GM18861 (cell line): ENCODE measurements around the gene DPPA3.
"Not testable (repeated sequence)": the region's sequence is repeated elsewhere in the genome, so short reads cannot be mapped to it uniquely, and the experiment has no call there.

Experiments used
- ATAC-seq: cut with Tn5 transposase; IDR thresholded peaks from one replicate; pipeline ENCODE4 v1.9.1; 2021; ENCODE audit not compliant: unreplicated experiment

The DPPA3 gene

DNA sequence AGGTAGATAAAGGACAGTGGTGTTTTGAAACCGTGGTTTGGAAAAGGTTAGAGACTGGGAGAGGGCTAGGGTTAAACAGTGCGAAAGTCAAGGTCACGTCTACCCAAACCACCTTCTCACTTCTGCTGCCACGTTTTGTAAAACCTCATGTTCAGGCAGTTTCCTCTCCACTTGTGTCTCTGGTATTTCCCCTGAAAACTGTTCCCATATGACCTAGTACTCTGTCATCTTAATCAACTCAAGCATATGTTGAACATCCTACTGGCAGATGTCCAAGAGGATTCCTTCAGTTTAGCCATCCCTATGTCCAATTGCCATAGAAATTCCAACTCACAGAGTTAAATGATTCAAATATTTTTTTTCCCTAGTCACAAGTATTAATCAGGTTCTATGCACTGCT is 18.5 kb downstream of the DPPA3 start:
- ATAC-seq, result no peak

DNA sequence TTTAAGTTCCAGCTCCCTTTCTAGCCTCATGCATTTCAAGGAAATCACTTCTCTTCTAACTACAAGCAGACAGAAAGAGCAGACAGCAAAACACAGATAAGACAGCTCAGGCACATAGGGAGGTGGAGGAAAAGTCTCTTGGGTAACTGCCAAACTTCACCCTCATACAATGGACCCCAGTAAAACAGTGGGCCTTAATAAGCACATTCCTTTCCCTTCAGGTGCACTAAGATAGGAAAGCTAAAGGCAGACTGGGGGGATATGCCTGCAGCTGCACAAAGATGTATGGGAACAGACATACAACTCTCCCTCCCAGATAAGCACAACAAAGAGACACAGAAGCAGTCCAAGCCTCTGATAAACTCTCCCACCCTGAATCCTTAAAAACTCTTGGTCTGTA is 19.8 kb downstream of the DPPA3 start:
- ATAC-seq, result not testable (repeated sequence)

DNA sequence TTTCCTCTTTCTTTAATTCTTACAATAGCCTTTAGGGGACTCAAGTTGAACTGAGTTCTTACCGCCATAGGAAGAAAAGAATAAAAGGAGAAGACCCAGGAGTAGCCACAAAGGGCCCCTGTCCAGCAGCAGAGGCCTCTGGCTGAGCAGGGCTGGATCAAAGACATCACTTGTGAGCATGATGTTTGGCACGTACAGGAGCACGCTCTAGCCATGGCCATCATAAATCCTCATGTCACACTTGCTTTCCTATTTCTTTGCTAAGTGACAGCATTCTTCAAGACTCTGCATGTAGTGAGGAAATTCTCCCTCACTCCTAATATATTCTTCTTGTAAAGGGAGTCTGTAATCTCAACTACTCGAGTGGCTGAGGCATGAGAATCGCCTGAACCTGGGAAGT is 20.3 kb downstream of the DPPA3 start:
- ATAC-seq, result no peak

DNA sequence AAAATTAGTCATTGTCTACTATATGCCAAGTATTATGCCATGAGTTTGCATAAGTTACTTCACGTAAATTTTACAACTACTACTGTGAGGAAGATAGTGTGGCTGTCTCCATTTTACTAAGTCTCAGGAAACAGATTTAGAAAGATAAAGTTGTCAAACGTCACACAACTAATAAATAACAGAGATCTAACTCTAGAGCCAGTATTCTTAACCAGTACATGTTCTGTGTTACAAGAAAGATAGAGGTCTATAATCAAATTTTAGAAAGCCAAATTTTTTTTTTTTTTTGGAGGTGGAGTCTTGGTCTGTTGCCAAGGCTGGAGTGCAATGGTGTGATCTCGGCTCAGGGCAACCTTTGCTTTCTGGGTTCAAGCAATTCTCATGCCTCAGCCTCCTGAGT is 21.8 kb downstream of the DPPA3 start:
- ATAC-seq, result no peak

DNA sequence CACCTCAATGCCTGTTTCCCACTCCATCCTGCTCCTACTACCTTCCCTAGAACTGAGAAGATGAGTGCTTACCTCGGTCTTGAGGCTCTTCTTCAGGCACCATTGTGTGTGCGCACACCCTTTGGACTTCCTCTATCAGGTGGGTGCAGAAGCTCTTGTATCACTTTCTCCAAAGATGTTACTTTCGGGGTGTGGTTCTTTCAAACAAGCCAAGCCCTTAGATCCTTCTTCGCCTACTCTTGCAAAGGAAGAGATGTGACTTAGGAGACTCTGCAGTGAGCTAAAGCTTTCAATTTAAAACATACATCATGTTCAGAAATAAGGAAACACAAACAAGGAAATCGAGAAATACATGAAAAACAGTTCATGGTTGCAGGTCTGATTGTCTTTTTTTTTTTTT is 36.0 kb downstream of the DPPA3 start, which contains the start of gene CLEC4C:
Gene CLEC4C, minus strand, starts transcription at position 130 of the 400 bp plus-strand sequence. Its CDS starts 27 bp downstream, at position 103.
- no peak for ATAC-seq

DNA sequence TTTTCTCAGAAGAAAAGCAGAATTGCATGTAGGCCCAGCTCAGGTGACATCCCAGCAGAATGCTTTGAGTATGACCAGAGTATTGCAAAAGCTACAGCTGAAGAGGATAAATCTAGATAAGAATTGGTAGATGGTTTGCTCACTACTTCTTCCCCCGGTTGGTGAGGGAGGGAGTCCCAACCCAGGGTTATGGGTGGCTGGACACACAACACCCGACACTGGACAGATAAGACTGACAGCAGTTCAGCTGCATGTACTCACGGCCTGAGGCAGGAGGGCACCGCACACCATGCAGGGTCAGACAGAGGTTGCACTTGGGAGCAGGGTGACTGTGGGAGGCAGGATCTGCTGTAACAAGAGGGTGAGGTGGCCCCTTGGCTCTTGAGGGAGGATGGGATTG is 37.6 kb downstream of the DPPA3 start:
- no peak for ATAC-seq

DNA sequence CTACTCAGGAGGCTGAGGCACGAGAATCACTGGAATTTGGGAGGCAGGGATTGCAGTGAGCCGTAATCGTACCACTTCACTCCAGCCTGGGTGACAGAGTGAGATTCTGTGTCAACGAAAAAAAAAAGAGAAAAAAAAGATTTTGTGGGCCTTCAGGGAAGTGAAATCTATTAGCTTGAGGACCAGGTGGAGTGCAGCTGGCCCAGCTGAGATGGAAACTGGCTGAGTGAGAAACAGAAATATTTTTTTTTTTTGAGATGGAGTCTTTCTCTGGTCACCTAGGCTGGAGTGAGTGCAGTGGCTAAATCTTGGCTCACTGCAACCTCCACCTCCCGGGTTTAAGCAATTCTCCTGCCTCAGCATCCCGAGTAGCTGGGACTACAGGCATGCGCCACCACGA is 38.2 kb downstream of the DPPA3 start:
- no peak for ATAC-seq

DNA sequence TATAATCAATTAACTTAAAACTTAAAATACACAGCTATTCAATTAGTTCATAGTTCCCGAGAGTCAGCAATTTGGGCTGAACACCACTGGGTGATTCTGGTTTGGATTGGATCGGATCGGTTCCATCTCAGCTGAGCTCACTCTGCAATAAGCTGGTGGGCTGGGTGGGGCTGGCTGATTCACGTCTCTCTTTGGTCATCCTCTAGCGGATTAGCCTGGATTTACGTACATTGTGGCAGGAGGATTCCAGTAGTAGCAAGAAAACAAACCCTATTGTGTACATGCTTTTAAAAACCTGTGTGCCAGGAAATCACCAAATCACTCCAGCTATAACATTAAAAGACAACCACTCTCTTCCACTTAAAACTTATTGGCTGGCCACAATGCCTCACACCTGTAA is 39.1 kb downstream of the DPPA3 start:
- ATAC-seq, result no peak

DNA sequence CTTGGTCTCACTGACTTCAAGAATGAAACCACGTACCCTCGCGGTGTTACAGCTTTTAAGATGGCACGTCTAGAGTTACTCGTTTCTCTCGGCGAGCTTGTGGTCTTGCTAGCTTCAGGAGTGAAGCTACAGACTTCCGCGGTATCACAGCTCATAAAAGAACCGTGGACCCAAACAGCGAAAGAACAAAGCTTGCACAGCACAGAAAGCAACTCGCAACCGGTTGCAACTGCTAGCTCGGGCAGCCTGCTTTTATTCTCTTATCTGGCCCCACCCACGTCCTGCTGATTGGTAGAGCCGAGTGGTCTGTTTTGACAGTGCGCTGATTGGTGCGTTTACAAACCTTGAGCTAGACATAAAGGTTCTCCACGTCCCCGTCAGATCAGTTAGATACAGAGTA is 40.2 kb downstream of the DPPA3 start:
- no peak for ATAC-seq

DNA sequence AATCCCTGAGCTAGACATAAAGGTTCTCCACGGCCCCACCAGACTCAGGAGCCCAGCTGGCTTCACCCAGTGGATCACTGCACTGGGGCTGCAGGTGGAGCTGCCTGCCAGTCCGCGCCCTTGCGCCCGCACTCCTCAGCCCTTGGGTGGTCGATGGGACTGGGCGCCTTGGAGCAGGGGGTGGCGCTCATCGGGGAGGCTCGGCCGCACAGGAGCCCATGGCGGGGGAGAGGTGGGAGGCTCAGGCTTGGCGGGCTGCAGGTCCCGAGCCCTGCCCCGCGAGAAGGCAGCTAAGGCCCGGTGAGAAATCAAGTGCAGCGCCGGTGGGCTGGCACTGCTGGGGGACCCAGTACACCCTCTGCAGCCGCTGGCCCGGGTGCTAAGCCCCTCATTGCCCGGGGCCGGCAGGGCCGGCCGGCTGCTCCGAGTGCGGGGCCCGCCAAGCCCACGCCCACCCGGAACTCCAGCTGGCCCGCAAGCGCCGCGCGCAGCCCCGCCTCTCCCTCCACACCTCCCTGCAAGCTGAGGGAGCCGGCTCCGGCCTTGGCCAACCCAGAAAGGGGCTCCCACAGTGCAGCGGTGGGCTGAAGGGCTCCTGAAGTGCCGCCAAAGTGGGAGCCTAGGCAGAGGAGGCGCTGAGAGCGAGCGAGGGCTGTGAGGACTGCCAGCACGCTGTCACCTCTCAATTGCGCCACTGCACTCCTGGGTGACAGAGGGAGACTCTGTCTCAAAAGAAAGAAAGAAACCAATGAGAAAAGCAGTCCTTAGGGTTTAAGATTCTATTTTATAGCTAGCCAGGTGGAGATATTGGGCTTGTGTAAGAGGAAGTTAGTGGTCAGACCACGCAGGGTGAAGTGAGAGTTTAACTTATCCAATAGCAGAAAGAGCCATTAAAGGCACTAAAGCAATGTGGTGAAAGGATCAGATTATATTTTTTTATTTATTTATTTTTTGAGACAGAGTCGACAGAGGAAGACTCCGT is 41.0 kb downstream of the DPPA3 start:
- ATAC-seq, result not testable (repeated sequence)

DNA sequence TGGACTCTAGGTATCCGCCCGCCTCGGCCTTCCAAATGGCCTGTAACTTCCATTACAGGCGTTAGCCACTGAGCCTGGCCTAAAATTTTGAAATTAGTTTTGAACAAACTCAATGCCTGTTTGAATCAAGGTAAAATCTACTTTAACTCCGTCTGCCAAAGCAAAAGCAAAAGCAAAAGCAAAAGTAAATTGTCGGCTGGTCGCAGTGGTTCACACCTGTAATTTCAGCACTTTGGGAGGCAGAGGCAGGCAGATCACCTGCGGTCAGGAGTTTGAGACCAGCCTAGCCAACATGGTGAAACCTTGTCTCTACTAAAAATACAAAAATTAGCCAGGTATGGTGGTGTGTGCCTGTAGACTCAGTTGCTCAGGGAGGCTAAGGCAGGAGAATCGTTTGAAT is 44.4 kb downstream of the DPPA3 start:
- ATAC-seq, result not testable (repeated sequence)

DNA sequence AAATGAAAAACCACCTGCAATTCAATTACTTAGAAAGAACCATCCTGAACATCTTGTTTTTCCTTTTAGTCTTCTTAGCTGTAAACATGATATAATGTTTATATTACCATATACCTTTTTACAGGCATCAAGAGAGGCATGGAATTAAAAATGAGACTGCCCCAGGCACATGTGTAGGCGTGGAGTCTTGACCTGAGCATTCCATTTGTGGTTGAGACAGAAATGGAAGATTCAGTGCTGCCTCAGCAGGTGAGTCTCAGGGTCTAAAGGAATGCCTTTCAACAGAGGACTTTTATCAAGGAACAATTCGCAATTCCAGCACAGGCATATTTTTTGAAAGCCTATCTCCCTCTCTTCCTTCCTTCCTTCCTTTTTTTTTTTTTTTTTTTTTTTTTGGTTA is 45.8 kb downstream of the DPPA3 start:
- ATAC-seq, result no peak

DNA sequence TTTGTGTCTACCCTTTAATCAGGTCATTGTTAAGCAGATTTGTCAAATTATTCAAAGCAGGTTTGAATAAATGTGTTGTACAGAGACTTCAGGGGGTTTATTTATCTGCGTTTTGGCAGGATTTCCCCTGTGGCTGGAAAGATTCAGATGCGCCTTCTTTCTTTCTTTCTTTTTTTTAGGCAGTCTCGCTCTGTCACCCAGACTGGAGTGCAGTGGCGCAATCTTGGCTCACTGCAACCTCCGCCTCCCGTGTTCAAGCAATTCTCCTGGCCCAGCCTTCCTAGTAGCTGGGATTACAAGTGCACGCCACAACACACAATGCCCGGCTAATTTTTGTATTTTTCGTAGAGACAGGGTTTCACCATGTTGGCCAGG is 47.5 kb downstream of the DPPA3 start:
- ATAC-seq, result no peak
